Stomach (tissue), 4 donors: ENCODE data around the gene VPS9D1.
"Not testable (repeated sequence)": the region's sequence is repeated elsewhere in the genome, so short reads cannot be mapped to it uniquely, and the experiment has no call there.

Experiments used
- CTCF ChIP-seq, 7 experiments: fragments of 450-650 bp in 4 of 7; fragments of 200-600 bp in 3 of 7; sonication (generic) in 3 of 7; IDR thresholded peaks; one replicate each; pipeline ENCODE4 v1.5.1; 2016 to 2019; ENCODE audit warnings: antibody characterized with exemption in 7 of 7, control low read depth in 2 of 7, mild to moderate bottlenecking in 1 of 7
- EP300 ChIP-seq: sonication (generic); formaldehyde crosslinking; IDR thresholded peaks from one replicate; pipeline ENCODE4 v1.6.1; 2017; ENCODE audit warnings: antibody characterized with exemption
- POLR2A ChIP-seq, 4 donors: fragments of 450-650 bp; IDR thresholded peaks; one replicate each; pipeline ENCODE4 v1.6.1; 2016; ENCODE audit warnings: antibody characterized with exemption in 4 of 4, control low read depth in 2 of 4, mild to moderate bottlenecking in 1 of 4, moderate library complexity in 1 of 4

GRCh38 chr16:89698717-89699116, 22.0 kb downstream of the VPS9D1 start:
- not testable (repeated sequence) for TF ChIP-seq EP300; POLR2A (IDR thresholded peaks at IDR 0.05); CTCF (IDR thresholded peaks at IDR 0.05)
